ENCODE data around the gene LRRIQ4.

DNA sequence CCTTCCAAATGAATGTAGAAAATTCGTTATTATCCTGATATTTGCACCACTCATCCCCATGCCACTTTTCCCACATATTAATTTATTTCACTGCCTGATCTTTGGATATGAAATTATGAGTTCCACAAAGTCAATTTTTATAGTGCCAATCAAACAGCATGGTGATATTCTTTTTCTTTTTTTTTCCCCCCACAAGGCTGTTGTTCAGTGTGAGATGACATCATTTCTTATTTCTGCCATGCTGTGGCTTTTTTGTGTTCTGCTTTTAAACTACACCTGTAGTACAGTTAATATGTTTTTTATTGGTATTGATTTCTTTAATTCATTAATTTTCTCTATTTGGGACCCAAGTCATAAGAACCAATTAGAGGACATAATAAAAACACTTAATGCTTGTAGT lies 24.9 kb upstream of the LRRIQ4 start:
- TF ChIP-seq, protein P1, sequence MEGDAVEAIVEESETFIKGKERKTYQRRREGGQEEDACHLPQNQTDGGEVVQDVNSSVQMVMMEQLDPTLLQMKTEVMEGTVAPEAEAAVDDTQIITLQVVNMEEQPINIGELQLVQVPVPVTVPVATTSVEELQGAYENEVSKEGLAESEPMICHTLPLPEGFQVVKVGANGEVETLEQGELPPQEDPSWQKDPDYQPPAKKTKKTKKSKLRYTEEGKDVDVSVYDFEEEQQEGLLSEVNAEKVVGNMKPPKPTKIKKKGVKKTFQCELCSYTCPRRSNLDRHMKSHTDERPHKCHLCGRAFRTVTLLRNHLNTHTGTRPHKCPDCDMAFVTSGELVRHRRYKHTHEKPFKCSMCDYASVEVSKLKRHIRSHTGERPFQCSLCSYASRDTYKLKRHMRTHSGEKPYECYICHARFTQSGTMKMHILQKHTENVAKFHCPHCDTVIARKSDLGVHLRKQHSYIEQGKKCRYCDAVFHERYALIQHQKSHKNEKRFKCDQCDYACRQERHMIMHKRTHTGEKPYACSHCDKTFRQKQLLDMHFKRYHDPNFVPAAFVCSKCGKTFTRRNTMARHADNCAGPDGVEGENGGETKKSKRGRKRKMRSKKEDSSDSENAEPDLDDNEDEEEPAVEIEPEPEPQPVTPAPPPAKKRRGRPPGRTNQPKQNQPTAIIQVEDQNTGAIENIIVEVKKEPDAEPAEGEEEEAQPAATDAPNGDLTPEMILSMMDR (IDR thresholded peaks at IDR 0.05): no peak
- TF ChIP-seq TCF7L2 (IDR thresholded peaks at IDR 0.05; ENCODE audit: low read depth, low read length) (no peak), POLR2AphosphoS5 (IDR thresholded peaks at IDR 0.05; ENCODE audit: low read depth, low read length) (no peak), SIN3A (IDR thresholded peaks at IDR 0.05; ENCODE audit: borderline replicate concordance, insufficient read depth, low read depth, low read length) (no peak)
- TF ChIP-seq, protein P2, sequence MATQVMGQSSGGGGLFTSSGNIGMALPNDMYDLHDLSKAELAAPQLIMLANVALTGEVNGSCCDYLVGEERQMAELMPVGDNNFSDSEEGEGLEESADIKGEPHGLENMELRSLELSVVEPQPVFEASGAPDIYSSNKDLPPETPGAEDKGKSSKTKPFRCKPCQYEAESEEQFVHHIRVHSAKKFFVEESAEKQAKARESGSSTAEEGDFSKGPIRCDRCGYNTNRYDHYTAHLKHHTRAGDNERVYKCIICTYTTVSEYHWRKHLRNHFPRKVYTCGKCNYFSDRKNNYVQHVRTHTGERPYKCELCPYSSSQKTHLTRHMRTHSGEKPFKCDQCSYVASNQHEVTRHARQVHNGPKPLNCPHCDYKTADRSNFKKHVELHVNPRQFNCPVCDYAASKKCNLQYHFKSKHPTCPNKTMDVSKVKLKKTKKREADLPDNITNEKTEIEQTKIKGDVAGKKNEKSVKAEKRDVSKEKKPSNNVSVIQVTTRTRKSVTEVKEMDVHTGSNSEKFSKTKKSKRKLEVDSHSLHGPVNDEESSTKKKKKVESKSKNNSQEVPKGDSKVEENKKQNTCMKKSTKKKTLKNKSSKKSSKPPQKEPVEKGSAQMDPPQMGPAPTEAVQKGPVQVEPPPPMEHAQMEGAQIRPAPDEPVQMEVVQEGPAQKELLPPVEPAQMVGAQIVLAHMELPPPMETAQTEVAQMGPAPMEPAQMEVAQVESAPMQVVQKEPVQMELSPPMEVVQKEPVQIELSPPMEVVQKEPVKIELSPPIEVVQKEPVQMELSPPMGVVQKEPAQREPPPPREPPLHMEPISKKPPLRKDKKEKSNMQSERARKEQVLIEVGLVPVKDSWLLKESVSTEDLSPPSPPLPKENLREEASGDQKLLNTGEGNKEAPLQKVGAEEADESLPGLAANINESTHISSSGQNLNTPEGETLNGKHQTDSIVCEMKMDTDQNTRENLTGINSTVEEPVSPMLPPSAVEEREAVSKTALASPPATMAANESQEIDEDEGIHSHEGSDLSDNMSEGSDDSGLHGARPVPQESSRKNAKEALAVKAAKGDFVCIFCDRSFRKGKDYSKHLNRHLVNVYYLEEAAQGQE (IDR thresholded peaks at IDR 0.05; ENCODE audit: insufficient read depth in 1 of 2, low read depth in 2 of 2, low read length in 1 of 2): no peak
